Epithelial cell of esophagus (primary cell): ENCODE measurements around the gene ACAP3.

ENCODE experiments used
- DNase-seq: peaks from one replicate; pipeline ENCODE4 v3.0.0; 2010; ENCODE audit warnings: low read depth
- H3K4me3 ChIP-seq: 2 replicates; pipeline ENCODE4 v1.5.1; 2011; ENCODE audit warnings: mild to moderate bottlenecking, low read length, control low read depth
- CTCF ChIP-seq: IDR thresholded peaks from 2 replicates; pipeline ENCODE4 v1.5.1; 2011; ENCODE audit warnings: low read depth, mild to moderate bottlenecking, low read length, control low read depth, inconsistent platforms; ENCODE audit not compliant: insufficient read depth; ENCODE audit errors: missing control alignments

The ACAP3 gene

GRCh38 chr1:1304331-1305299, 3.1 kb downstream of the ACAP3 start:
- DNase-seq: peak; percentile 81
- TF ChIP-seq CTCF: no peak
- peak overlapping the region; percentile 78 for H3K4me3 ChIP-seq

GRCh38 chr1:1303736-1304135, 4.0 kb downstream of the ACAP3 start:
- no peak overlapping the region for H3K4me3 ChIP-seq
- no peak for DNase-seq
- TF ChIP-seq CTCF: no peak

- TF ChIP-seq CTCF: no peak
- DNase-seq: peak; percentile 70
- H3K4me3 ChIP-seq: no peak overlapping the region
Measured at GRCh38 chr1:1302951-1303509, 4.7 kb downstream of the ACAP3 start.

- H3K4me3 ChIP-seq: no peak overlapping the region
- TF ChIP-seq CTCF: peak; percentile 30
- no peak for DNase-seq
Measured at GRCh38 chr1:1302006-1302430, 5.7 kb downstream of the ACAP3 start.

GRCh38 chr1:1300352-1300739, 7.4 kb downstream of the ACAP3 start:
- no peak overlapping the region for H3K4me3 ChIP-seq
- TF ChIP-seq CTCF: no peak
- no peak for DNase-seq

- TF ChIP-seq CTCF: peak; percentile 45
- peak; percentile 35 for DNase-seq
Measured at GRCh38 chr1:1299686-1300351, 7.9 kb downstream of the ACAP3 start.

More at GRCh38 chr1:1299686-1300351, 7.9 kb downstream of the ACAP3 start:
- no peak overlapping the region for H3K4me3 ChIP-seq
